ENCODE data around the gene SIGLEC1.

DNA sequence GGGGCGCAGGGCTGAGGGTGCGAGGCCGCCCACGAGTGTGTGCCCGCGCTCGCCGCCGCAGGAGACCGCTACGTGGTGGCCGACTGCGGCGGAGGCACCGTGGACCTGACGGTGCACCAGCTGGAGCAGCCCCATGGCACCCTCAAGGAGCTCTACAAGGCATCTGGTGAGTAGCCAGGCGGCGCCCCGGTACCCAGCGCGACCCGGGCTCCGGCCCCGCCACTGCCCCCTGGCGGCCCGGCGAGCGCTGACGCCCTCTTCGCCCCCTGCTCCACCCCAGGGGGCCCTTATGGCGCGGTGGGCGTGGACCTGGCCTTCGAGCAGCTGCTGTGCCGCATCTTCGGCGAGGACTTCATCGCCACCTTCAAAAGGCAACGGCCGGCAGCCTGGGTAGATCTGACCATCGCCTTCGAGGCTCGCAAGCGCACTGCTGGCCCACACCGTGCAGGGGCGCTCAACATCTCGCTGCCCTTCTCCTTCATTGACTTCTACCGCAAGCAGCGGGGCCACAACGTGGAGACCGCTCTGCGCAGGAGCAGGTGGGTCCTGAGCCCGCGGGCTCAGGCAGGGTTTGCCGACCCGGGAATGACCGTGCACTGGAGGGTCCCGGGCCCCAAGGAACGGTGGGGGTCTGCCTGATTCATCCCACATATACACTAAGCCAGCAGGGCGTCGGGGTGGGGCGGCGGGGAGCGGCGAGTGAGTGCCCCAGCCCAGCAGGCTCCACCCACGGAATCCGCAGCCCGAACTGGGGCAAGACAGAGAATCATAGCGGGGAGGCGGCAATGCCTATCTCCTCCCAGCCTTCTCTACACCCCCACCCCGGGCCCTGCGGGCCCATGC, 37.5 kb upstream of the SIGLEC1 start:
- no peak for TF ChIP-seq POLR2AphosphoS5 (IDR thresholded peaks at IDR 0.05; ENCODE audit: borderline replicate concordance, low read depth, low read length)
- no peak for TF ChIP-seq EZH2 (IDR thresholded peaks at IDR 0.05)

All from SK-N-MC (cell line).